Measurements from ENCODE around the gene DPP8. TPM values are rescaled to one million over a fixed set of nuclear protein-coding genes. Genes with fewer than 3 reads are reported as not detected.
A peak's percentile ranks its signal among the peaks of the same experiment; 100 is the strongest.
"Not testable (repeated sequence)": the region's sequence is repeated elsewhere in the genome, so short reads cannot be mapped to it uniquely, and the experiment has no call there.

The DPP8 gene
- total and polyA plus RNA-seq, 9 donors, result 13.7 to 36.5 (median 33.6) TPM

GRCh38 chr15:65399997-65400396 is 117.5 kb downstream of the DPP8 start:
- Histone ChIP-seq H3K4me3 (no peak overlapping the region), H3K27me3 (no peaks in the 10 kb centered on the region), H3K36me3 (no peaks in the 10 kb centered on the region), H3K4me1 (ENCODE audit: insufficient read depth) (peaks cover 7% of the 10 kb centered on the region), H3K27ac (peak overlapping the region in 1 of 2 donors; percentile 82), H3K9me3 (no peaks in the 10 kb centered on the region)
- no peak for DNase-seq
- WGBS, 3 donors, result 86 to 93% (median 89%) methylated on average over 2 of the region's 2 CpGs
- intact Hi-C loops (cut with DNase I), result no loop called here
- TF ChIP-seq, protein P1, sequence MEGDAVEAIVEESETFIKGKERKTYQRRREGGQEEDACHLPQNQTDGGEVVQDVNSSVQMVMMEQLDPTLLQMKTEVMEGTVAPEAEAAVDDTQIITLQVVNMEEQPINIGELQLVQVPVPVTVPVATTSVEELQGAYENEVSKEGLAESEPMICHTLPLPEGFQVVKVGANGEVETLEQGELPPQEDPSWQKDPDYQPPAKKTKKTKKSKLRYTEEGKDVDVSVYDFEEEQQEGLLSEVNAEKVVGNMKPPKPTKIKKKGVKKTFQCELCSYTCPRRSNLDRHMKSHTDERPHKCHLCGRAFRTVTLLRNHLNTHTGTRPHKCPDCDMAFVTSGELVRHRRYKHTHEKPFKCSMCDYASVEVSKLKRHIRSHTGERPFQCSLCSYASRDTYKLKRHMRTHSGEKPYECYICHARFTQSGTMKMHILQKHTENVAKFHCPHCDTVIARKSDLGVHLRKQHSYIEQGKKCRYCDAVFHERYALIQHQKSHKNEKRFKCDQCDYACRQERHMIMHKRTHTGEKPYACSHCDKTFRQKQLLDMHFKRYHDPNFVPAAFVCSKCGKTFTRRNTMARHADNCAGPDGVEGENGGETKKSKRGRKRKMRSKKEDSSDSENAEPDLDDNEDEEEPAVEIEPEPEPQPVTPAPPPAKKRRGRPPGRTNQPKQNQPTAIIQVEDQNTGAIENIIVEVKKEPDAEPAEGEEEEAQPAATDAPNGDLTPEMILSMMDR (IDR thresholded peaks at IDR 0.05), result no peak
- TF ChIP-seq POLR2A (IDR thresholded peaks at IDR 0.05), result no peak
- TF ChIP-seq EP300 (IDR thresholded peaks at IDR 0.05), result no peak

- TF ChIP-seq POLR2A (IDR thresholded peaks at IDR 0.05), result no peak
- no peak for TF ChIP-seq EP300 (IDR thresholded peaks at IDR 0.05)
- TF ChIP-seq, protein P1 (IDR thresholded peaks at IDR 0.05), result no peak
- Histone ChIP-seq H3K36me3 (no peaks in the 10 kb centered on the region), H3K27me3 (no peaks in the 10 kb centered on the region), H3K9me3 (no peaks in the 10 kb centered on the region), H3K27ac (no peak overlapping the region), H3K4me1 (ENCODE audit: insufficient read depth) (peaks cover 5% of the 10 kb centered on the region), H3K4me3 (no peak overlapping the region)
- no peak for DNase-seq
- intact Hi-C loops (cut with DNase I), result no loop called here
- 85 to 89% (median 86%) methylated on average over 11 of the region's 11 CpGs for WGBS, 3 donors
These were observed 118.3 kb downstream of the DPP8 start for GRCh38 chr15:65399001-65399706.

DNA sequence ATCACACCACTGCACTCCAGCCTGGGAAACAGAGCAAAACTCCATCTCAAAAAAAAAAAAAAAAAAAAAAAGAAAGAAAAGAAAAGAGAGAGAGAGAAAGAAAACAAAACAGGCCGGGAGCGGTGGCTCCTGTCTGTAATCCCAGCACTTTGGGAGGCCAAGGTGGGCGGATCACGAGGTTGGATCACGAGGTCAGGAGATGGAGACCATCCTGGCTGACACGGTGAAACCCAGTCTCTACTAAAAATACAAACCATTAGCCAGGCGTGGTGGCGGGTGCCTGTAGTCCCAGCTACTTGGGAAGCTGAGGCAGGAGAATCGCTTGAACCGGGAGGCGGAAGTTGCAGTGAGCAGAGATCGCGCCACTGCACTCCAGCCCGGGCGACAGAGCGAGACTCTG is 119.0 kb downstream of the DPP8 start:
- 90 to 93% (median 92%) methylated on average over 16 of the region's 16 CpGs for WGBS, 3 donors
- H3K4me3 ChIP-seq; intact Hi-C loops (cut with DNase I); H3K27ac ChIP-seq; H3K27me3 ChIP-seq; H3K9me3 ChIP-seq; DNase-seq; H3K36me3 ChIP-seq; H3K4me1 ChIP-seq (ENCODE audit: insufficient read depth): not testable (repeated sequence)

- TF ChIP-seq, protein P1 (IDR thresholded peaks at IDR 0.05), result no peak
- TF ChIP-seq EP300 (IDR thresholded peaks at IDR 0.05) (no peak), POLR2A (IDR thresholded peaks at IDR 0.05) (no peak)
- 75 to 79% (median 79%) methylated on average over 10 of the region's 10 CpGs for WGBS, 3 donors
- DNase-seq, result no peak
- Histone ChIP-seq H3K27me3 (no peaks in the 10 kb centered on the region), H3K9me3 (no peaks in the 10 kb centered on the region), H3K36me3 (no peaks in the 10 kb centered on the region), H3K27ac (no peak overlapping the region), H3K4me1 (ENCODE audit: insufficient read depth) (peaks cover 2% of the 10 kb centered on the region), H3K4me3 (no peak overlapping the region)
- intact Hi-C loops (cut with DNase I), result no loop called here
These were observed 120.5 kb downstream of the DPP8 start for GRCh38 chr15:65396965-65397317.

- Histone ChIP-seq H3K4me1 (ENCODE audit: insufficient read depth) (peaks cover 2% of the 10 kb centered on the region), H3K4me3 (no peak overlapping the region), H3K9me3 (no peaks in the 10 kb centered on the region), H3K27ac (no peak overlapping the region), H3K36me3 (no peaks in the 10 kb centered on the region), H3K27me3 (no peaks in the 10 kb centered on the region)
- 82 to 89% (median 87%) methylated on average over 34 of the region's 34 CpGs for WGBS, 3 donors
- TF ChIP-seq POLR2A (IDR thresholded peaks at IDR 0.05) (no peak), EP300 (IDR thresholded peaks at IDR 0.05) (no peak)
- TF ChIP-seq, protein P1 (IDR thresholded peaks at IDR 0.05), result no peak
- DNase-seq, result no peak
- intact Hi-C loops (cut with DNase I), result no loop called here
These were observed 121.1 kb downstream of the DPP8 start for GRCh38 chr15:65396283-65396964.
